Esophagus squamous epithelium (tissue), 5 donors: ENCODE results near the gene NOL12. TPM values are rescaled to one million over a fixed set of nuclear protein-coding genes. Genes with fewer than 3 reads are reported as not detected.
"Not testable (repeated sequence)": the region's sequence is repeated elsewhere in the genome, so short reads cannot be mapped to it uniquely, and the experiment has no call there.

Experiments
- DNase-seq: peaks from one replicate; lab custom pipeline; 2025; lab: John Stamatoyannopoulos, UW
- H3K27ac ChIP-seq, 4 donors: fragments of 200-600 bp; sonication (generic); one replicate each; pipeline ENCODE4 v1.5.1; 2016 to 2019; ENCODE audit warnings: mild to moderate bottlenecking in 1 of 4
- H3K27me3 ChIP-seq, 4 donors: fragments of 200-600 bp; sonication (generic); 1 replicate in 3 of 4; 2 replicates in 1 of 4; pipeline versions ENCODE4 v1.5.1 to v1.6.0; 2017 to 2021; ENCODE audit warnings: antibody characterized with exemption in 1 of 4
- H3K36me3 ChIP-seq, 3 donors: fragments of 200-600 bp; sonication (generic); one replicate each; pipeline ENCODE4 v1.5.1; 2016 to 2019
- H3K4me1 ChIP-seq, 3 donors: fragments of 200-600 bp; sonication (generic); one replicate each; pipeline ENCODE4 v1.5.1; 2017 to 2019
- H3K4me3 ChIP-seq, 4 donors: fragments of 200-600 bp; sonication (generic); 1 replicate in 3 of 4; 2 replicates in 1 of 4; pipeline ENCODE4 v1.5.1; 2016 to 2019; ENCODE audit warnings: mild to moderate bottlenecking in 2 of 4, moderate library complexity in 1 of 4
- H3K9me3 ChIP-seq, 3 donors: fragments of 200-600 bp; sonication (generic); one replicate each; pipeline ENCODE4 v1.5.1; 2016 to 2019
- CTCF ChIP-seq, 6 experiments: fragments of 450-650 bp in 4 of 6; fragments of 200-600 bp in 2 of 6; sonication (generic) in 2 of 6; IDR thresholded peaks; one replicate each; pipeline ENCODE4 v1.5.1; 2016 to 2019; ENCODE audit warnings: antibody characterized with exemption in 6 of 6, mild to moderate bottlenecking in 4 of 6, moderate library complexity in 4 of 6
- POLR2A ChIP-seq, 4 donors: fragments of 450-650 bp; IDR thresholded peaks; one replicate each; pipeline ENCODE4 v1.6.1; 2017; ENCODE audit warnings: antibody characterized with exemption in 4 of 4, mild to moderate bottlenecking in 4 of 4, moderate library complexity in 3 of 4
- WGBS, 2 donors: methylation state at CpG; one replicate each; pipeline ENCODE4 v1.1.5; 2018; 5-methylcytosine and 5-hydroxymethylcytosine counted together
- intact Hi-C: fragments of 100-400 bp; cut with DNase I; formaldehyde crosslinking; loops from one replicate; pipeline ENCODE4 v1.15.0; 2022
- total RNA-seq, 4 donors: library from RNA; depleted of rRNA; stranded (reverse); fragments of >200 nt; gene quantifications; one replicate each; pipeline ENCODE4 v1.1.0, GENCODE V29; 2016
- donor health status: DM: yes; HTN: yes; CAD: no.

Gene NOL12
- total RNA-seq, 4 donors from 2014 or later = 34.3 to 44.5 (median 40.8) TPM

- H3K36me3 ChIP-seq = peaks cover 30 to 94% (median 35%) of the 10 kb centered on the region in 3 donors
- peak overlapping the region in 3 of 4 donors; percentile 51 to 82 (median 75) for H3K27ac ChIP-seq
- no peaks in the 10 kb centered on the region for H3K9me3 ChIP-seq
- intact Hi-C loops = no loop called here
- peaks cover 10 to 38% (median 26%) of the 10 kb centered on the region in 3 donors for H3K4me1 ChIP-seq
- no peaks in the 10 kb centered on the region for H3K27me3 ChIP-seq
- WGBS, 2 donors = 90 to 91% methylated on average over 8 to 9 of the region's 9 CpGs
- TF ChIP-seq CTCF (IDR thresholded peaks at IDR 0.05) (no peak), POLR2A (IDR thresholded peaks at IDR 0.05) (no peak)
- H3K4me3 ChIP-seq = no peak overlapping the region
- no peak for DNase-seq
Observed at GRCh38 chr22:37647317-37647716, 38.8 kb upstream of the NOL12 start.

GRCh38 chr22:37647928-37648327, 38.2 kb upstream of the NOL12 start:
- Histone ChIP-seq H3K4me1 (peaks cover 10 to 32% (median 21%) of the 10 kb centered on the region in 3 donors), H3K27ac (peak overlapping the region; percentile 37 to 82 (median 63)), H3K36me3 (peaks cover 30 to 94% (median 38%) of the 10 kb centered on the region in 3 donors), H3K9me3 (no peaks in the 10 kb centered on the region), H3K27me3 (no peaks in the 10 kb centered on the region), H3K4me3 (no peak overlapping the region)
- 33 to 65% methylated on average over 3 to 6 of the region's 9 CpGs for WGBS, 2 donors
- TF ChIP-seq POLR2A (IDR thresholded peaks at IDR 0.05) (no peak), CTCF (IDR thresholded peaks at IDR 0.05) (no peak)
- no peak for DNase-seq
- intact Hi-C loops = no loop called here

- no peak overlapping the region for H3K27ac ChIP-seq
- no peak for TF ChIP-seq CTCF (IDR thresholded peaks at IDR 0.05)
- TF ChIP-seq POLR2A (IDR thresholded peaks at IDR 0.05) = no peak
- no peak for DNase-seq
- H3K4me3 ChIP-seq = no peak overlapping the region
- intact Hi-C loops = no loop called here
- H3K36me3 ChIP-seq = peaks cover 41 to 97% (median 45%) of the 10 kb centered on the region in 3 donors
- no peaks in the 10 kb centered on the region for H3K27me3 ChIP-seq
- H3K4me1 ChIP-seq = peaks cover 3 to 20% (median 10%) of the 10 kb centered on the region in 3 donors
- H3K9me3 ChIP-seq = no peaks in the 10 kb centered on the region
- WGBS, 2 donors = 89 to 96% methylated on average over 8 to 16 of the region's 17 CpGs
Observed at GRCh38 chr22:37650463-37651136, 35.5 kb upstream of the NOL12 start.

- intact Hi-C loops = no loop called here
- H3K9me3 ChIP-seq = no peaks in the 10 kb centered on the region
- H3K27ac ChIP-seq = no peak overlapping the region
- no peak for DNase-seq
- 73 to 83% methylated on average over 14 of the region's 14 CpGs for WGBS, 2 donors
- TF ChIP-seq POLR2A (IDR thresholded peaks at IDR 0.05) (no peak), CTCF (IDR thresholded peaks at IDR 0.05) (no peak)
- peaks cover 24 to 60% (median 35%) of the 10 kb centered on the region in 3 donors for H3K36me3 ChIP-seq
- no peaks in the 10 kb centered on the region for H3K27me3 ChIP-seq
- H3K4me1 ChIP-seq = peaks cover 8 to 17% (median 16%) of the 10 kb centered on the region in 3 donors
- no peak overlapping the region for H3K4me3 ChIP-seq
Observed at GRCh38 chr22:37654563-37655251, 31.4 kb upstream of the NOL12 start.

- Histone ChIP-seq H3K4me1 (peaks cover 13 to 22% (median 19%) of the 10 kb centered on the region in 3 donors), H3K4me3 (no peak overlapping the region), H3K27ac (no peak overlapping the region), H3K36me3 (peaks cover 19 to 55% (median 30%) of the 10 kb centered on the region in 3 donors), H3K9me3 (no peaks in the 10 kb centered on the region), H3K27me3 (no peaks in the 10 kb centered on the region)
- intact Hi-C loops = no loop called here
- no peak for DNase-seq
- WGBS, 2 donors = 88 to 91% methylated on average over 4 to 6 of the region's 17 CpGs
- no peak for TF ChIP-seq POLR2A (IDR thresholded peaks at IDR 0.05)
- no peak for TF ChIP-seq CTCF (IDR thresholded peaks at IDR 0.05)
Observed at GRCh38 chr22:37655252-37655563, 30.9 kb upstream of the NOL12 start.

- Histone ChIP-seq H3K36me3 (peaks cover 9 to 42% (median 19%) of the 10 kb centered on the region in 3 donors), H3K4me1 (peaks cover 23 to 35% (median 28%) of the 10 kb centered on the region in 3 donors)
- H3K27me3 ChIP-seq, H3K27ac ChIP-seq, H3K4me3 ChIP-seq, DNase-seq, H3K9me3 ChIP-seq, intact Hi-C loops: not testable (repeated sequence)
- 92 to 95% methylated on average over 3 of the region's 4 CpGs for WGBS, 2 donors
Observed at GRCh38 chr22:37656583-37656982, 29.6 kb upstream of the NOL12 start.
